ENCODE measurements around the gene PRKD3.
"Not testable (repeated sequence)": the region's sequence is repeated elsewhere in the genome, so short reads cannot be mapped to it uniquely, and the experiment has no call there.

The PRKD3 gene

GRCh38 chr2:37306024-37306423 is 18.6 kb downstream of the PRKD3 start:
- no peak for DNase-seq

DNA sequence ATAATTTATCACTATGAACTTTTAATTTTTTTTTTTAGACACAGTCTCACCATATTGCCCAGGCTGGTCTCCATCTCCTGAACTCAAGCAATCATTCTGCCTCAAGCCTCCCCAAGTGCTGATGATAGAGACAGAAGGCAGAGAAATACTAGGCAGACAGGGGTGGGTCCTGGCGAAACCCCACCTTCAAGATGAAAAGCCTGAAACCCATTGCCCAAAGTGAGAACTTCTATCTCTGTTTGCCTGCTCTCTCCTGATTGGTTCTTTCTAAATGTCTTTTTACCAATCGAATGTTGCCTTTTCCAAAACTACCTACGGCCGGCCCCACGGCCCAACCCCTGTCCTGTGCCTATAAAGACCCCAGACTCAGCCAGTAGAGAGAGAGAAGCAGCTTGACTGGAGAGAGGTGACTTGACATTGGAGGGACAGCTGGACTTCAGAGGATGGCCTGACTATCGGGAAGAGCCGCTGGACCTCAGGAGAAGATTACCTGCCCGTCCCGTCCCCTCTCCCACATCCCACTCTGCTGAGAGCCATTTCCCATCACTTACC is 21.9 kb downstream of the PRKD3 start:
- no peak for DNase-seq

- no peak for DNase-seq
Observed at GRCh38 chr2:37301408-37301807, 23.2 kb downstream of the PRKD3 start.

GRCh38 chr2:37300578-37300977 is 24.1 kb downstream of the PRKD3 start:
- no peak for DNase-seq

- no peak for DNase-seq
Observed at GRCh38 chr2:37300146-37300545, 24.5 kb downstream of the PRKD3 start.

DNA sequence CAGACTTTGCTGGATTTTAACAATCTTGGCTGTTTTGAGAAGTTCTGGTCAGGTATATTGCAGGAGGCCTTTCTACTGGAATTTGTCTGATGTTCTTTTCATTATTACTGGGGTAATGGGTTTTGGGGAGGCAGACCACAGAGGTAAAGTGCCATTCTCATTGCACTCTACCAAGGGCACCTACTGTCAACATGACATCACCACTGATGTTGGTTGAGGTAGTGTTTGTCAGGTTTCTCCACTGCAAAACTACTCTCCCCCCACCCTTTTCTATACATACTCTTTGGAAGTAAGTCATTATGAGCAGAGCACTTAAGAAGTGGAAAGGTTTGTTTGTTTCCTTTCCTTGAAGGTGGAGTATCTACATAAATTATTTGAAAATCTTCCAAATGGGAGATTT is 27.0 kb downstream of the PRKD3 start:
- no peak for DNase-seq

DNA sequence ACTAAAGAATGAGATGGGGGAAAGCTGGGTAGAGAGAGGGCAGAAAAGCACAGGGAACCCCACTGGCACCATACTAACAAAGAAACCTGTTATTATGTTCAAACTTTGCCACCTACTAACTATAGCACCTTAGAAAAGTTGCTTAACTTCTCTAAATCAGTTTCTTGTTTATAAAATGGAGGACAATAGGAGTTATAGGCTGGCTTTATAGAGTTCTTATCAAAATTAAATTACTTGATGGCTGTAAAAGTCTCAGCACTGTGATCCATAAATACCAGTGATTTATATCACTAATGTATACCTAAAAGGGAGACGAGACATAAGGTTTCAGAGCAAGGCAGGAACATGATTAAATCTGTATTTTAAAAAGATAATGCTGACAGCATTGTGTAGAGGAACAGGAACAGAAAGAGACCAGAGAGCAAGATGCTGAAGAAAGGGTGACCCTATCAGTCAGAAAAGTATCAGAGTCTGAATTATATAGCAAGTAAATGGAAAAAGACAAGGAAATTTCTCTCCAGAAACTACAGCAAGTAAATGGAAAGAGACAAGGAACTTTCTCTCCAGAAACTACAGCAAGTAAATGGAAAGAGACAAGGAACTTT is 29.1 kb downstream of the PRKD3 start:
- no peak for DNase-seq

GRCh38 chr2:37294858-37295257 is 29.8 kb downstream of the PRKD3 start:
- not testable (repeated sequence) for DNase-seq

- DNase-seq, result no peak
Observed at GRCh38 chr2:37291680-37292079, 33.0 kb downstream of the PRKD3 start.

DNA sequence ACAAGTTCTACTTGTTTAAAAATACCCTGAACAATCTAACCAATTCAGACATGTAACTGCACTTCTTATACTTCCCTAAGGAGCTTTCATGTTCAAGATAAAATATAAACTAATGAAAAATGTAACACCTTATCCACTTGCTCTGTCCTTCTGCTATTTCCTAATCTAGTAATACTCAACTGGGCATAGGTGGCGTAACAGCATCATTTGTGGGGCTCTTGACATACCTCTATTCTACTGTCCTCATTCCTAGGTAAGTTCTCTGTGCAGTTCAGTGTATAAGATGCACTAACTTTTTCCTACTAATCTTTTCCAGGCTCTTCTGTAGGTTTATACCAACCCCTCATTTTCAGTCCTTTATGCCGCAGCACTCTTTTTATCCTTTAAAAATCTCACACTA is 36.7 kb downstream of the PRKD3 start:
- DNase-seq, result no peak

DNA sequence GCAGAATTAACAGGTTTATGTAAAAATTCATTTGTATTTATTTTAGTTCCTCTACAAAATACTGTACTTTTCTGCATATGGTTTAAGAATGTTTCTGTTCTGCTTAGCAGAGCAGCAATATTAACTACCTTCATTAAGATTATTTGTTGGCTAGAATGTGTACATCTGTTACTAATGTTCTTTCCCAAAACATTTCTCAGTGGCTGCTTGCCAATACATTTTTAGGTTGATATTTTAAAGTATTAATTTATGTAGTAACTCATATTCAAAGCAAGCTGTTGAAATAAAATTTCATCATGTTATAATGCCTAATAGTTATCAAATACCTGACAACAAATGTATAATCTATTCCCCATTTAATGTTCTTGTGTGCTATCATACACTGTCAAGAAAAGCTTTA is 40.3 kb downstream of the PRKD3 start:
- no peak for DNase-seq

DNA sequence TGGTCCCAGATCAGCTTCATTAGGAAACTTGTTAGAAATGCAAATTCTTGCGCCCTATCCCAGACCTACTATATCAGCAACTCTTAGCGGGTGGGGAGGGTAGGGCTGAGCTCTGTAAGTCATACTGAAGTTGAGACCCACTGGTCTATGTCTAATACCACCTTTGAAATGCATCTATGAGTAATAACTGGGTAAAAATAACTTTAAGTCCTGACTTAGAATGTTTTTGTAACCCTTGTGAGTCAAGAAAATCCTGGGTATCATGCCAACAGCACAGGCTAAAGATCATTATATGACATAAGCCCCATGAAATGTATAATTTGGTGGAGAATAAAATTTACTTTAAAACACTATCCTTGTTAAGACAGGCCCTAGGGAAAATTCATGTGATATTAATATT is 41.4 kb downstream of the PRKD3 start:
- no peak for DNase-seq

GRCh38 chr2:37282746-37283145 is 41.9 kb downstream of the PRKD3 start:
- DNase-seq, result no peak

DNA sequence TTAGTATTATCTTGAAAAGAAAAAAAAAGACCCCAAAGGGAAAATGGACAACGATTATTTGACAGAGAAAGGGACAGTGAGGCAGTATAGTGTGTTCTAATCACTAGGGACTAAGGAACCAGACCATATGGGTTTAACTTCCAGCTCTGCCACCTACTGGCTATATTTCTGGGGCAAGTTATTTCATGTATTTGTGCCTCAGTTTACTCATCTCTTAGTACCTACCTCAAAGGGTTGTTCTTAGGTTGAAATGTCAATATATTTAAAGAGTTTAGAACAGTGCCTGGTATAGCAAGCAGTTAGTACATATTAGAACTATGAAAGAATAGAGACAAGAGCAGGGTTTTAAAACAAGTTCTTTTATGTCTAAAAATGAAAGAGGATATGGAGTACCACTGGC is 42.7 kb downstream of the PRKD3 start:
- DNase-seq, result no peak

DNA sequence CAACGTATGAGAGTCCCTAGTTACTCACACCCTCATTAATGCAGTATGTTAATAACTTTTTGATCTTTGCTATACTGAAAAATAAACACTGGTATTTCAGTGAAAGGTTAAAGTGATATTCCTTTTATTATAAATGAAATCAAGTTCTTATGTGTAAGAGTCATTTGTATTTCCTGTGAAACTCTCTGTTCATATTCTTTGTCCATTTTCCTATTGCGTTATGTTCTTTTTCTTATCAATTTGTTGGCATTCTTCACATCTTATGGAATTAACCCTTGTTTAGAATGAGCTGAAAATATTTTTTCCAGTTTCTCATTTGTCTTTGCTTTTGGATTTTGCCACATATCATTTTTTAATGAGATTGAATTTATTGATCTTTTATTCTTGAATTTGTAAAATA is 48.3 kb downstream of the PRKD3 start:
- DNase-seq, result no peak
